SU-DHL-6 (cell line): ENCODE measurements around the gene GCFC2.

Experiments
- H2AFZ ChIP-seq: fragments of 200-600 bp; sonication (generic); 2 replicates; pipeline ENCODE4 v1.6.1; 2014; ENCODE audit warnings: low read depth, mild to moderate bottlenecking, moderate library complexity, mixed read lengths, antibody characterized with exemption, low read length; ENCODE audit not compliant: severe bottlenecking
- H3F3A ChIP-seq: fragments of 200-600 bp; shearing (Covaris generic); 2 replicates; pipeline ENCODE4 v1.6.0; 2016; ENCODE audit warnings: antibody characterized with exemption, mild to moderate bottlenecking; ENCODE audit not compliant: insufficient read depth
- H3K27ac ChIP-seq: fragments of 200-600 bp; sonication (generic); 2 replicates; pipeline ENCODE4 v1.5.1; 2016; ENCODE audit warnings: low read depth, mild to moderate bottlenecking, low read length, moderate library complexity, mixed read lengths
- H3K27me3 ChIP-seq: fragments of 200-600 bp; sonication (generic), shearing (Covaris generic); 2 replicates; pipeline ENCODE4 v1.6.0; 2014; ENCODE audit warnings: mild to moderate bottlenecking, low read length
- H3K36me3 ChIP-seq: fragments of 200-600 bp; sonication (generic); 2 replicates; pipeline ENCODE4 v1.6.1; 2014; ENCODE audit warnings: mild to moderate bottlenecking, low read length, mixed read lengths
- H3K4me2 ChIP-seq: fragments of 300-600, 200-600 bp; shearing (Covaris generic), sonication (generic); 2 replicates; pipeline ENCODE4 v1.6.0; 2014; ENCODE audit warnings: low read length, low read depth, mild to moderate bottlenecking; ENCODE audit not compliant: poor library complexity, severe bottlenecking
- H3K4me3 ChIP-seq: fragments of 200-600 bp; sonication (generic); 2 replicates; pipeline ENCODE4 v1.5.1; 2014; ENCODE audit warnings: antibody characterized with exemption, low read length, mild to moderate bottlenecking, mixed read lengths; ENCODE audit not compliant: insufficient read depth, poor library complexity, severe bottlenecking
- H3K79me2 ChIP-seq: fragments of 200-600 bp; sonication (generic); 2 replicates; pipeline ENCODE4 v1.6.1; 2014; ENCODE audit warnings: mild to moderate bottlenecking, low read length, moderate library complexity; ENCODE audit not compliant: insufficient read depth
- H3K9ac ChIP-seq: fragments of 200-600 bp; sonication (generic); 2 replicates; pipeline ENCODE4 v1.7.0; 2014; ENCODE audit warnings: mild to moderate bottlenecking, low read length
- H3K9me2 ChIP-seq: fragments of 200-600 bp; sonication (generic); replicated peaks from 2 replicates; pipeline ENCODE4 v1.6.1; 2014; ENCODE audit warnings: low read length; ENCODE audit not compliant: insufficient read depth
- H3K9me3 ChIP-seq: fragments of 200-600 bp; sonication (generic); 2 replicates; pipeline ENCODE4 v1.6.1; 2014; ENCODE audit warnings: low read length, mixed read lengths; ENCODE audit not compliant: insufficient read depth
- H4K20me1 ChIP-seq: fragments of 200-600 bp; sonication (generic); 2 replicates; pipeline ENCODE4 v1.6.1; 2014; ENCODE audit warnings: low read depth, mild to moderate bottlenecking, antibody characterized with exemption, low read length, moderate library complexity, mixed read lengths
- CTCF ChIP-seq: fragments of 200-600 bp; sonication (generic); IDR thresholded peaks from one replicate; pipeline ENCODE4 v1.5.1; 2017; ENCODE audit warnings: antibody characterized with exemption, mild to moderate bottlenecking, low read length, moderate library complexity; ENCODE audit not compliant: insufficient read depth, poor library complexity, severe bottlenecking
- EZH2phosphoT487 ChIP-seq: fragments of 200-600 bp; sonication (generic), shearing (Covaris generic); conservative IDR thresholded peaks from 2 replicates; pipeline ENCODE4 v1.6.1; 2018; ENCODE audit warnings: mild to moderate bottlenecking, antibody characterized with exemption, low read length, moderate library complexity, mixed read lengths

The GCFC2 gene

DNA sequence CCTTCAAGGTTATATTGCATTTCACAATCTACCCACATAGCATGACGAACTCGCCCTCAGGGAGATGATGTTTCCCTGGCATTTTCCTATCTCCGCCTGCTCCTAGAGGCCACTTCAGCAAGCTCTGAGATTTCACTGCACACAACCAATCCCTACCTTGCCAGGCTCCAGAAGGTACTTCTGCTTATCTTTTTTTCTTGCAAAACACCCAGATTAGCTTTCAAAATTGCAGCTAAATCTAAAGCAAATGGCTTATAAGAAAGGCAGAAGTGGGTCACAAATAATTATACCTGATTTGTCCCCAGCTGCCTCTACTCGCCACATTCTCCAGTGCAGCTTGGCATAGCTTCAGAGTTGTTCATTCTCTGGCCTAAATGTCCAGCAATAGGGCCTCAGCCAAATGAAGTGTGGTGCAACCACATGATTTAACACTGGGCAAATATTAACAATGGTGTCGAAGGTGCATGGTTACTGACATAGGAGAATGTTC, 96.5 kb downstream of the GCFC2 start:
- H3K9me2 ChIP-seq = no peaks in the 10 kb centered on the region
- H3K9ac ChIP-seq = no peak overlapping the region
- H3K79me2 ChIP-seq = no peaks in the 10 kb centered on the region
- no peak overlapping the region for H3K4me2 ChIP-seq
- no peak overlapping the region for H3K27ac ChIP-seq
- no peak overlapping the region for H2AFZ ChIP-seq
- no peaks in the 10 kb centered on the region for H3K27me3 ChIP-seq
- no peaks in the 10 kb centered on the region for H3K36me3 ChIP-seq
- H4K20me1 ChIP-seq = no peaks in the 10 kb centered on the region
- H3K9me3 ChIP-seq = no peaks in the 10 kb centered on the region
- TF ChIP-seq CTCF (no peak), EZH2phosphoT487 (no peak)
- H3F3A ChIP-seq = no peaks in the 10 kb centered on the region
- H3K4me3 ChIP-seq = no peak overlapping the region

DNA sequence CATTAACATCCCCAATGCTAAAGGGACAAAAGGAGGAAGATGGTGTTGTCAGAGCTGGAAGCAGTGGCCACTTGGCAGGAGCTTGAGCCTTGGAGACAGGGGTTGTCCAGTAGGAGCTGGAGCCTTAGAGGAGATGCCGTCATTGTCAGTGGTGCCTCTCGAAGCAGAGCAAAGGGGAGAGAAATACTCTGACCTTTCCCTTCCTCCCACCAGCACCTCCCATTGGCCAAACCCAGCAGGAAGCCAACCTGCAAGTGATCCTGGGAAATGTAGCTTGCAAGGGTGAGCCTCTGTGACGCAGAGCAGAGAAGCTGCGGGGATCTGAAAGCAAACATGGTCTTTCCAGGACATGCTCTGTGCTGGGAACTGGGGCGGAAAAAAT, 97.9 kb downstream of the GCFC2 start:
- Histone ChIP-seq H3K36me3 (no peaks in the 10 kb centered on the region), H3K9me2 (no peaks in the 10 kb centered on the region), H4K20me1 (no peaks in the 10 kb centered on the region), H3K9ac (no peak overlapping the region), H3K27me3 (no peaks in the 10 kb centered on the region), H3F3A (no peaks in the 10 kb centered on the region), H2AFZ (no peak overlapping the region), H3K79me2 (no peaks in the 10 kb centered on the region), H3K9me3 (no peaks in the 10 kb centered on the region), H3K4me3 (no peak overlapping the region), H3K27ac (no peak overlapping the region), H3K4me2 (no peak overlapping the region)
- no peak for TF ChIP-seq CTCF
- TF ChIP-seq EZH2phosphoT487 = no peak
